ENCODE measurements around the gene LRRC3C. TPM values are rescaled to one million over a fixed set of nuclear protein-coding genes. Genes with fewer than 3 reads are reported as not detected.
"Not testable (repeated sequence)": the region's sequence is repeated elsewhere in the genome, so short reads cannot be mapped to it uniquely, and the experiment has no call there.

The LRRC3C gene
- not detected in 2 replicates for total RNA-seq (2014; rRNA removed; shearing (Covaris generic); ENCODE audit: low replicate concordance)

GRCh38 chr17:39927101-39927928 lies at the start of gene LRRC3C, which contains the start of gene ORMDL3:
Gene LRRC3C (plus strand): TSS chr17:39927732. CDS start chr17:39941524, 13,792 bp downstream.
Gene ORMDL3 (minus strand): TSS chr17:39927601. CDS start chr17:39924203, 3,398 bp downstream.
- peak; percentile 89 for DNase-seq (ENCODE audit: low read depth)
- in situ Hi-C loops (cut with HindIII; ENCODE audit: low pct_unique_long_range_greater_than_20kb, low sequenced_read_pairs): no loop called here

- DNase-seq (ENCODE audit: low read depth); in situ Hi-C loops (cut with HindIII; ENCODE audit: low pct_unique_long_range_greater_than_20kb, low sequenced_read_pairs): not testable (repeated sequence)
Observed at GRCh38 chr17:39886102-39886501, 41.4 kb upstream of the LRRC3C start.

GRCh38 chr17:39887078-39887477 lies 40.5 kb upstream of the LRRC3C start:
- in situ Hi-C loops (cut with HindIII; ENCODE audit: low pct_unique_long_range_greater_than_20kb, low sequenced_read_pairs): no loop called here
- no peak for DNase-seq (ENCODE audit: low read depth)

GRCh38 chr17:39889200-39889599 lies 38.3 kb upstream of the LRRC3C start:
- in situ Hi-C loops (cut with HindIII; ENCODE audit: low pct_unique_long_range_greater_than_20kb, low sequenced_read_pairs): no loop called here

GRCh38 chr17:39894681-39895376 lies 32.7 kb upstream of the LRRC3C start:
- in situ Hi-C loops (cut with HindIII; ENCODE audit: low pct_unique_long_range_greater_than_20kb, low sequenced_read_pairs): no loop called here
- DNase-seq (ENCODE audit: low read depth): no peak

More at GRCh38 chr17:39889200-39889599, 38.3 kb upstream of the LRRC3C start:
- DNase-seq (ENCODE audit: low read depth): no peak

GRCh38 chr17:39898088-39898487 lies 29.4 kb upstream of the LRRC3C start:
- DNase-seq (ENCODE audit: low read depth): no peak
- in situ Hi-C loops (cut with HindIII; ENCODE audit: low pct_unique_long_range_greater_than_20kb, low sequenced_read_pairs): no loop called here

- DNase-seq (ENCODE audit: low read depth): no peak
- in situ Hi-C loops (cut with HindIII; ENCODE audit: low pct_unique_long_range_greater_than_20kb, low sequenced_read_pairs): no loop called here
Observed at GRCh38 chr17:39899215-39899614, 28.3 kb upstream of the LRRC3C start.

- DNase-seq (ENCODE audit: low read depth); in situ Hi-C loops (cut with HindIII; ENCODE audit: low pct_unique_long_range_greater_than_20kb, low sequenced_read_pairs): not testable (repeated sequence)
Observed at GRCh38 chr17:39902027-39902426, 25.5 kb upstream of the LRRC3C start.

GRCh38 chr17:39903158-39903884 lies 24.2 kb upstream of the LRRC3C start:
- DNase-seq (ENCODE audit: low read depth): no peak
- in situ Hi-C loops (cut with HindIII; ENCODE audit: low pct_unique_long_range_greater_than_20kb, low sequenced_read_pairs): no loop called here

- DNase-seq (ENCODE audit: low read depth): no peak
- in situ Hi-C loops (cut with HindIII; ENCODE audit: low pct_unique_long_range_greater_than_20kb, low sequenced_read_pairs): no loop called here
Observed at GRCh38 chr17:39904990-39905288, 22.6 kb upstream of the LRRC3C start.

- DNase-seq (ENCODE audit: low read depth): no peak
- in situ Hi-C loops (cut with HindIII; ENCODE audit: low pct_unique_long_range_greater_than_20kb, low sequenced_read_pairs): no loop called here
Observed at GRCh38 chr17:39908789-39909352, 18.7 kb upstream of the LRRC3C start.

GRCh38 chr17:39913989-39914388 lies 13.5 kb upstream of the LRRC3C start:
- no peak for DNase-seq (ENCODE audit: low read depth)
- in situ Hi-C loops (cut with HindIII; ENCODE audit: low pct_unique_long_range_greater_than_20kb, low sequenced_read_pairs): no loop called here

- DNase-seq (ENCODE audit: low read depth): no peak
- in situ Hi-C loops (cut with HindIII; ENCODE audit: low pct_unique_long_range_greater_than_20kb, low sequenced_read_pairs): no loop called here
Observed at GRCh38 chr17:39915559-39915958, 12.0 kb upstream of the LRRC3C start.

- in situ Hi-C loops (cut with HindIII; ENCODE audit: low pct_unique_long_range_greater_than_20kb, low sequenced_read_pairs): no loop called here
- DNase-seq (ENCODE audit: low read depth): no peak
Observed at GRCh38 chr17:39916918-39917317, 10.6 kb upstream of the LRRC3C start.

- in situ Hi-C loops (cut with HindIII; ENCODE audit: low pct_unique_long_range_greater_than_20kb, low sequenced_read_pairs): no loop called here
- DNase-seq (ENCODE audit: low read depth): no peak
Observed at GRCh38 chr17:39919087-39919683, 8.3 kb upstream of the LRRC3C start.

GRCh38 chr17:39920218-39921210 lies 7.0 kb upstream of the LRRC3C start:
- in situ Hi-C loops (cut with HindIII; ENCODE audit: low pct_unique_long_range_greater_than_20kb, low sequenced_read_pairs): no loop called here
- DNase-seq (ENCODE audit: low read depth): no peak

GRCh38 chr17:39921323-39921722 lies 6.2 kb upstream of the LRRC3C start:
- no peak for DNase-seq (ENCODE audit: low read depth)
- in situ Hi-C loops (cut with HindIII; ENCODE audit: low pct_unique_long_range_greater_than_20kb, low sequenced_read_pairs): no loop called here
